C4-2B (cell line): ENCODE measurements around the gene POLR3A.
A peak's percentile ranks its signal among the peaks of the same experiment; 100 is the strongest.

Experiments
- H3K27ac ChIP-seq: fragments of 450-650 bp; 2 replicates; pipeline ENCODE4 v1.5.1; 2017
- CTCF ChIP-seq: fragments of 450-650 bp; conservative IDR thresholded peaks from 2 replicates; pipeline ENCODE4 v1.5.1; 2017; ENCODE audit warnings: mild to moderate bottlenecking
- ZFX ChIP-seq: fragments of 450-650 bp; IDR thresholded peaks from 2 replicates; pipeline ENCODE4 v1.6.1; 2017

Gene POLR3A

GRCh38 chr10:78044699-78045098 is 15.4 kb upstream of the POLR3A start:
- H3K27ac ChIP-seq = no peak overlapping the region; the same call in 1 of the 2 replicates
- no peak for TF ChIP-seq CTCF

- H3K27ac ChIP-seq = no peak overlapping the region
- TF ChIP-seq ZFX = no peak
- TF ChIP-seq CTCF = no peak
These were observed 14.9 kb upstream of the POLR3A start for GRCh38 chr10:78044179-78044578.

- no peak overlapping the region; the same call in 1 of the 2 replicates for H3K27ac ChIP-seq
- TF ChIP-seq ZFX = no peak
- no peak for TF ChIP-seq CTCF
These were observed 13.4 kb upstream of the POLR3A start for GRCh38 chr10:78042752-78043104.

GRCh38 chr10:78042058-78042751 is 12.9 kb upstream of the POLR3A start:
- H3K27ac ChIP-seq = peak overlapping the region; percentile 20; the same call in 1 of the 2 replicates
- no peak for TF ChIP-seq CTCF
- no peak for TF ChIP-seq ZFX

- TF ChIP-seq CTCF (no peak), ZFX (no peak)
- peak overlapping the region; percentile 20 for H3K27ac ChIP-seq
These were observed 12.1 kb upstream of the POLR3A start for GRCh38 chr10:78041170-78042057.

GRCh38 chr10:78039743-78040142 is 10.4 kb upstream of the POLR3A start:
- no peak overlapping the region for H3K27ac ChIP-seq
- TF ChIP-seq ZFX = no peak
- TF ChIP-seq CTCF = no peak
